ENCODE results near the gene ZNF256.
A peak's percentile ranks its signal among the peaks of the same experiment; 100 is the strongest.
"Not testable (repeated sequence)": the region's sequence is repeated elsewhere in the genome, so short reads cannot be mapped to it uniquely, and the experiment has no call there.

The ZNF256 gene

DNA sequence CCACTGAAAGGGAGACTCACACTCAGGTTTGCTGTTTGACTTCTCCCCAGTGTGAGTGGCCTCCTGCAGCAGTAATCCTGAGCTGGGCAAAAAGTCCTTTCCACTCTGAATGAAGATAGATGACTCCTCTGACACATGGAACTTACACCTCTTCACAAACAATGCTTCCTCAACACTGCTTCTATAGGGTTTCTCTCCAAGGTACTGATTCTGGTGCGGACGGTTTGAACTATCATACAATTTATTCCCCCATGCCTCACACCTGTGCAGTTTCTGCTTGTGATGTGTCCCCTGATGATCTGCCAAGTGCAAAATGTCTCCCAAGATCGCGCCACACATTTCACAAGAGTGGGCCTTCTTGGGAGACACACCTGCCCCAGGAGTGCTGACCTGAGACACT lies 19.9 kb downstream of the ZNF256 start:
- H3K4me3 Mint-ChIP-seq: no peak overlapping the region
- H3K27me3 Mint-ChIP-seq: no peaks in the 10 kb centered on the region
- peaks cover 66% of the 10 kb centered on the region for H3K9me3 Mint-ChIP-seq
- no peak for DNase-seq
- peaks cover 38% of the 10 kb centered on the region for H3K36me3 Mint-ChIP-seq
- no peaks in the 10 kb centered on the region for H3K4me1 Mint-ChIP-seq
- CTCF ChIA-PET: no interaction called here
- no peak overlapping the region for H3K27ac Mint-ChIP-seq

DNA sequence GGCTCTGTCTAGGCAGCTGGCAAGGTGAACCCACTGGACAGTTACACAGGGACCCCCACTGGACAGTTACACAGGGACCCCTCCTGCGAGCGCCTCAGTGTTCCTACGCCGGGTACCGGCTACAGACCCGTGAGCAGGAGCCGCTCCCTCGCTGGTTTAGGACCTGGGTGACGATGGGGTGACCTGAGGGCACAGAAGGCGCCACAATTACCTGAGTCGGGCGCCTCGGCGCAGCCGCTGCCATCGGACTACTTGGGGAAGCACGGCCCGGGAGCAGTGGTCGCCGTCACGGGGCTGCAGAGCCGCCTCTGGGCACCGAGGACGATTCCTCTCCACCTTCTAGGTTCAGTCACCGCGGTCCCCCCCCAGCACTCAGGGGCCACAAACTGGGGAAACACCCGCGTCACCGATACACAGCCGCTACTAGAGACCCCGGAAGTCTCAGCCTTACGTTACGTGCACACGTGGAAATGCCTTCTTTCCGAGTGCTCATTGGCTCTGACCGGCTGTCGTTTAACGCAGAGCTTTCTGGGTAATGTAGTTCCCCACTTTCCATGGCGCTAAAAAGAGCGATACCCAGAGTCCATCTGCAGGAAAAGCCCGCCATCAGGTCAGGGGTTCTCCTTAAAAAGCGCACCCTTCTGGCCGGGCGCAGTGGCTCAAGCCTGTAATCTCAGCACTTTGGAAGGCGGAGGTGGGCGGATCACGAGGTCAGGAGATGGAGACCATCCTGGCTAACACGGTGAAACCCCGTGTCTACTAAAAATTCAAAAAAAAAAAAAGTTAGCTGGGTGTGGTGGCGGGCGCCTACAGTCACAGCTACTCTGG lies 31.1 kb downstream of the ZNF256 start, which contains the start of gene ZNF417:
Gene ZNF417, minus strand, starts transcription at position 425 of the 828 bp plus-strand sequence. Its CDS starts 181 bp downstream, at position 244.
- peak within 1 kb of the TSS; percentile 89 for H3K4me3 Mint-ChIP-seq
- H3K27me3 Mint-ChIP-seq: not testable (repeated sequence)
- H3K9me3 Mint-ChIP-seq: peaks cover 58% of the 10 kb centered on the region

DNA sequence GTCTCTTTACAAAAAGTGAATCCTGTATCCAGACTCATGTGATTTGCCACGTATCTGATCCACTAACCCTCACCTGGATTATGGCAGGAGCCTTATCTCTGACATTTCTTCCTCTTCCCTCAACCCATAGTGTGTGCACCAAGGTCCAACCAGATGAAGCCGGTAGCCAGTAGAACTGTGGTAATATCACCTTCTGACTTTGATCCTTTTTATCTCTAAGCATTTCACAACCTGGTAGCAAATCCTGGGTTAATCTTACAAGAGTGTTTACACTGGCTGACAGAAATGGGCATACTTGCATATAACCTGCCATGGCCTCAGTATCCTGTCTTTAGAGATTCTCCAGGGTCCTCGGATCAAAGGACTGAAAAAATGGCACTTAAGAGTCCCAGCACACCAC lies 33.0 kb downstream of the ZNF256 start:
- peak overlapping the region; percentile 89 for H3K4me3 Mint-ChIP-seq
- no peaks in the 10 kb centered on the region for H3K27me3 Mint-ChIP-seq
- DNase-seq: no peak
- peaks cover 57% of the 10 kb centered on the region for H3K9me3 Mint-ChIP-seq
- H3K36me3 Mint-ChIP-seq: peaks cover 72% of the 10 kb centered on the region
- CTCF ChIA-PET: interaction anchor here (1.4 kb wide), 1 partner anchor 11 kb away, joined by 4 read pairs; no protein-coding TSS in a partner anchor
- peaks cover 27% of the 10 kb centered on the region for H3K4me1 Mint-ChIP-seq
- H3K27ac Mint-ChIP-seq: no peak overlapping the region

More for the DNA sequence above, 31.1 kb downstream of the ZNF256 start, which contains the start of gene ZNF417:
- peak; percentile 91 for DNase-seq
- Mint-ChIP-seq H3K36me3 (peaks cover 63% of the 10 kb centered on the region), H3K27ac (peak within 1 kb of the TSS; percentile 95), H3K4me1 (peaks cover 27% of the 10 kb centered on the region)
- CTCF ChIA-PET: interaction anchor here (1.1 to 1.4 kb wide), 3 partner anchors 13 to 278 kb away, joined by 3 to 4 read pairs (median 3); no protein-coding TSS in a partner anchor

DNA sequence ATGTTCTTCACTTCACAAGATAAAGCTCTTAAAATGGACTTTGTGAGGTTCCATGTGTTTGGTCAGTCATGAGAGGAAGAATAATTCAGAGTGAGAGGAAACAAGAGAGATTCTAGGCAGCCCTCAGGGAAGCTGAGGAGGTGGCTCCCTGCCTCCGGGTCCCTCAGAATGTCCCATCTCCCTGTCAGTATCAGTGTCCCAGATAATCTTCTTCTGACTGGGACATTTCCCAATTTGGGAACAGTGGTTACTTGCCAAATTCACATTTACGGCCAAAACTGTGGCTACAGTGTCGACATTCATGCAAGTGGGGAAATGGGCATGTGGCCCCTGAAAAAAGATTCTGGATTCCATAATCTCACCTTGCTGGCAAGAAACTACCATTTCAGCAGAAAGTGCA lies 40.1 kb downstream of the ZNF256 start:
- DNase-seq: no peak
- CTCF ChIA-PET: no interaction called here
- peaks cover 3% of the 10 kb centered on the region for H3K4me1 Mint-ChIP-seq
- H3K27ac Mint-ChIP-seq: no peak overlapping the region
- peaks cover 65% of the 10 kb centered on the region for H3K9me3 Mint-ChIP-seq
- no peaks in the 10 kb centered on the region for H3K27me3 Mint-ChIP-seq
- peaks cover 77% of the 10 kb centered on the region for H3K36me3 Mint-ChIP-seq
- H3K4me3 Mint-ChIP-seq: no peak overlapping the region

DNA sequence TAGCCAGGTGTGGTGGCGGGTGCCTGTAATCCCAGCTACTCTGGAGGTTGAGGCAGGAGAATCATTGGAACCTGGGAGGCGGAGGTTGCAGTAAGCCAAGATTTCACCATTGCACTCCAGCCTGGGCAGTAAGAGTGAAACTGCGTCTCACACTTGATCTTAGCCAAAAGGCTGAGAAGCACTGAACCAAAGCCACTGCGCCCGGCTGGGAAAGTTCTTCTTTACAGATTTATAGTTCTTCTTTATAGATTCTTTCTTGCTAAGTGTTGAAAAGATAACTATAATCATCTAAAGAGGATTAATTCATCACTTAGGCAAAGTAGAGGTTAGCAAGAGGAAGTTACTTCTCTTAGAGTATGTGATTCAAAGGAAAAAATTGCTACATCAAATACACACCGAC lies 42.2 kb downstream of the ZNF256 start:
- CTCF ChIA-PET: no interaction called here
- peaks cover 56% of the 10 kb centered on the region for H3K9me3 Mint-ChIP-seq
- no peaks in the 10 kb centered on the region for H3K27me3 Mint-ChIP-seq
- no peak for DNase-seq
- H3K4me1 Mint-ChIP-seq: peaks cover 3% of the 10 kb centered on the region
- H3K4me3 Mint-ChIP-seq: no peak overlapping the region
- no peak overlapping the region for H3K27ac Mint-ChIP-seq
- H3K36me3 Mint-ChIP-seq: peaks cover 61% of the 10 kb centered on the region

DNA sequence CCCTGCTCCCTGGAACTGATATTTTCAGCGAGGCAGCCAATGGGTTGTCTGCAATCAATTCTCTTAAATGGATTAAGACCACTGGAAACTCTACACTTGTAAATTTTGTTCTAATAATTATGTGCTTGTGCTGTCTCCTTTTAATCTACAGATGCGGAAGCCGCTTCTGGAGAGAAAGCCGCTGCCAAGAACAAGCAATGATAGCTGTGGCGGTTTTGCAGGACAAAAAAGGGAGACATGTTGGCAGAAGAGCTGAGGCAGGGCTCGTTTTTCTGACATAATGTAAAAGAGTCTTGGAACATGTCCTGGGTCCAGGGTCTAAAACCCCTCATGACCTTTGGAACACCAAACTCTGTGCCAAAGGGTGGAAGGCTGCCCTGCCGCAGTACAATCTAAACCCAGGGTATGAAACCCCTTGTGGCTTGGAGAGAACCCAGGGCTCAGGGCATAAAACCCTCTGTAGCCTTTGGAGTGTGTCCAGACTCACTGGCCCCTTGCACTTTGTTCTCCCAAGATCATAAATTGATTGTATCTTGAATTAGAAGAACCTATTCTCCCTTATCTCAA lies 43.8 kb downstream of the ZNF256 start:
- CTCF ChIA-PET: interaction anchor here (1.3 kb wide), 1 partner anchor 12 kb away, joined by 4 read pairs; no protein-coding TSS in a partner anchor
- no peak overlapping the region for H3K27ac Mint-ChIP-seq
- peaks cover 51% of the 10 kb centered on the region for H3K9me3 Mint-ChIP-seq
- H3K4me3 Mint-ChIP-seq: no peak overlapping the region
- no peaks in the 10 kb centered on the region for H3K27me3 Mint-ChIP-seq
- H3K36me3 Mint-ChIP-seq: peaks cover 50% of the 10 kb centered on the region
- H3K4me1 Mint-ChIP-seq: peaks cover 3% of the 10 kb centered on the region
- DNase-seq: no peak

DNA sequence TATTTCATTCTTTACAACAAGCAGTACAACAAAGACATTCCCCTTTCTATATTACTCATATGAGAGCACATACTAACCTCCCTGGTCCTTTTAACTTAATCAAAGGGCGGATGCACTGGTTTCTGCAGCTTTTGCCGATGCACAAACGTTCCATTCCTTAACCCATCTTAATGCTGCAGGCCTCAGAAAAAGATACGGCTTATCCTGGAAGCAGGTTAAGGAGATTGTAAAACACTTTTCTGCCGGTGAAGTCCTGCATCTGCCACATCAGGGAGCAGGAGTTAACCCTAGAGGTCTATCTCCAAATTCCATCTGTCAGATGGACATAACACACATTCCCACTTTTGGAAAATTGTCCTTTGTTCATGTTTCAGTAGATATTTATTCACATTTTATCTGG lies 47.2 kb downstream of the ZNF256 start:
- CTCF ChIA-PET: no interaction called here
- peaks cover 44% of the 10 kb centered on the region for H3K9me3 Mint-ChIP-seq
- H3K4me3 Mint-ChIP-seq: no peak overlapping the region
- no peak overlapping the region for H3K27ac Mint-ChIP-seq
- peaks cover 3% of the 10 kb centered on the region for H3K4me1 Mint-ChIP-seq
- H3K36me3 Mint-ChIP-seq: peaks cover 24% of the 10 kb centered on the region
- DNase-seq: no peak
- no peaks in the 10 kb centered on the region for H3K27me3 Mint-ChIP-seq
